Trophoblast cell (in vitro differentiated cells and primary cell): ENCODE results near the gene CAP1.
A peak's percentile ranks its signal among the peaks of the same experiment; 100 is the strongest.

Source experiments
- DNase-seq, 2 donors: peaks; one replicate each; pipeline ENCODE4 v3.0.0-alpha.2; 2016
- H2AFZ ChIP-seq: 2 replicates; pipeline ENCODE4 v1.6.1; 2013; ENCODE audit warnings: low read length, moderate library complexity, mild to moderate bottlenecking; ENCODE audit not compliant: insufficient read depth, poor library complexity
- H2AK5ac ChIP-seq: 2 replicates; pipeline ENCODE4 v1.6.1; 2013; ENCODE audit warnings: mild to moderate bottlenecking, low read length
- H2BK120ac ChIP-seq: 2 replicates; pipeline ENCODE4 v1.6.1; 2013; ENCODE audit warnings: low read length, mild to moderate bottlenecking, moderate library complexity; ENCODE audit not compliant: insufficient read depth, poor library complexity
- H2BK12ac ChIP-seq: 2 replicates; pipeline ENCODE4 v1.6.1; 2013; ENCODE audit warnings: mild to moderate bottlenecking, low read length, moderate library complexity
- H2BK5ac ChIP-seq: 2 replicates; pipeline ENCODE4 v1.6.1; 2013; ENCODE audit warnings: low read length, low read depth, moderate library complexity, mild to moderate bottlenecking; ENCODE audit not compliant: poor library complexity
- H3K14ac ChIP-seq: 2 replicates; pipeline ENCODE4 v1.6.1; 2013; ENCODE audit warnings: mild to moderate bottlenecking, low read length
- H3K18ac ChIP-seq: 2 replicates; pipeline ENCODE4 v1.6.1; 2013; ENCODE audit warnings: mild to moderate bottlenecking, low read length
- H3K23ac ChIP-seq: 2 replicates; pipeline ENCODE4 v1.6.1; 2013; ENCODE audit warnings: low read length
- H3K27ac ChIP-seq: 2 replicates; pipeline ENCODE4 v1.5.1; 2013; ENCODE audit warnings: low read depth, mild to moderate bottlenecking, inconsistent platforms, low read length, moderate library complexity
- H3K27me3 ChIP-seq: 2 replicates; pipeline ENCODE4 v1.6.1; 2013; ENCODE audit warnings: inconsistent platforms, mild to moderate bottlenecking, low read length, moderate library complexity; ENCODE audit not compliant: insufficient read depth
- H3K36me3 ChIP-seq, 2 experiments: 1 replicate in 1 of 2; 2 replicates in 1 of 2; pipeline ENCODE4 v1.6.1; 2013; ENCODE audit warnings: low read length in 2 of 2, mild to moderate bottlenecking in 2 of 2, moderate library complexity in 1 of 2; ENCODE audit not compliant: insufficient read depth in 2 of 2, control insufficient read depth in 1 of 2
- H3K4ac ChIP-seq: 2 replicates; pipeline ENCODE4 v1.6.1; 2013; ENCODE audit warnings: low read depth, mild to moderate bottlenecking, low read length, moderate library complexity
- H3K4me1 ChIP-seq, 2 experiments: 1 replicate in 1 of 2; 2 replicates in 1 of 2; pipeline ENCODE4 v1.6.1; 2013; ENCODE audit warnings: low read length in 2 of 2, mild to moderate bottlenecking in 2 of 2, moderate library complexity in 1 of 2; ENCODE audit not compliant: insufficient read depth in 2 of 2, control insufficient read depth in 1 of 2
- H3K4me2 ChIP-seq: 2 replicates; pipeline ENCODE4 v1.6.1; 2013; ENCODE audit warnings: inconsistent platforms, mild to moderate bottlenecking, low read length, moderate library complexity
- H3K4me3 ChIP-seq: 2 replicates; pipeline ENCODE4 v1.5.1; 2013; ENCODE audit warnings: mild to moderate bottlenecking, low read depth, low read length, inconsistent platforms
- H3K79me1 ChIP-seq: one replicate; pipeline ENCODE4 v1.6.1; 2013; ENCODE audit warnings: low read length
- H3K79me2 ChIP-seq: 2 replicates; pipeline ENCODE4 v1.6.1; 2013; ENCODE audit warnings: low read length, mild to moderate bottlenecking; ENCODE audit not compliant: control insufficient read depth, insufficient read depth, poor library complexity
- H3K9ac ChIP-seq: 2 replicates; pipeline ENCODE4 v1.6.1; 2013; ENCODE audit warnings: mild to moderate bottlenecking, low read length
- H3K9me3 ChIP-seq: 2 replicates; pipeline ENCODE4 v1.6.1; 2013; ENCODE audit warnings: low read depth, mild to moderate bottlenecking, control low read depth, inconsistent platforms, low read length; ENCODE audit not compliant: insufficient read depth
- H4K12ac ChIP-seq: 2 replicates; pipeline ENCODE4 v1.6.1; 2013; ENCODE audit warnings: low read depth, mild to moderate bottlenecking, low read length, moderate library complexity
- H4K8ac ChIP-seq: 2 replicates; pipeline ENCODE4 v1.6.1; 2013; ENCODE audit warnings: low read depth, mild to moderate bottlenecking, low read length, moderate library complexity
- H4K91ac ChIP-seq: one replicate; pipeline ENCODE4 v1.6.1; 2013; ENCODE audit warnings: low read depth, mild to moderate bottlenecking, low read length, moderate library complexity
- WGBS: extraction: QIAGEN DNeasy Blood & Tissue Kit; methylation state at CpG from one replicate; pipeline ENCODE4 v1.1.7; 2013; ENCODE audit warnings: missing lambda C conversion rate; ENCODE audit not compliant: insufficient read length, insufficient coverage; ENCODE audit errors: extremely low coverage; 5-methylcytosine and 5-hydroxymethylcytosine counted together

CAP1 gene

DNA sequence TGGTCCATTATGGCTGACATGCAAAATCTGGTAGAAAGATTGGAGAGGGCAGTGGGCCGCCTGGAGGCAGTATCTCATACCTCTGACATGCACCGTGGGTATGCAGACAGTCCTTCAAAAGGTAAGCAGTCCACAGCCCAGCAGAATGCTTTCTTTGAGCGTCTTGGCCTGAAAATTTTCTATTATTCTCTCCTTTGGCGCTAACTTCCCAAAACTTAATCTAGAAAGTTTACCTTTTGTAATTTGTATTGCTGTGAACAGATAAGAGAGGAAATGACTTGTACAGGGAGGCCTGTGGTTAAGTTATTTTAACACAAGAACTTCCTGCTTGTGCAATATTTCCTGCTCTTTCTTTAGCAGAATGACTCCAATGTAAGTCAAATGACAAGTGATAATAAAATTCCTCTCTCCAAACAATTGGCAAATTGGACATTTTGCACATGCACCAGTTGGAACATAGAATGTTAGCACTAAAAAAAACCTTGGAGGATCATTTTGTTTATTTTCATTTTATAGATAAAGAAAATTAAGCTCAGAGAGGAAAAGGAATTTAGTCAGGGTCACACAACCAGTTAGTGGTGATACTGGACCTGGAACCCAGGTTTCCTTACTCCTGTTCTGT, 18.9 kb downstream of the CAP1 start:
- no peak overlapping the region for H2BK120ac ChIP-seq
- no peaks in the 10 kb centered on the region for H3K79me1 ChIP-seq
- H2BK12ac ChIP-seq, result no peak overlapping the region
- H3K18ac ChIP-seq, result no peak overlapping the region
- H3K27ac ChIP-seq, result no peak overlapping the region
- H3K4me2 ChIP-seq, result no peak overlapping the region
- no peak overlapping the region for H3K4ac ChIP-seq
- no peak overlapping the region for H2AFZ ChIP-seq
- no peak overlapping the region for H2BK5ac ChIP-seq
- H3K9ac ChIP-seq, result no peak overlapping the region
- H3K79me2 ChIP-seq, result peaks cover 3% of the 10 kb centered on the region
- no peak overlapping the region for H4K12ac ChIP-seq
- H4K91ac ChIP-seq, result no peak overlapping the region
- H3K23ac ChIP-seq, result no peak overlapping the region
- DNase-seq, result peak; percentile 56 to 65
- no peak overlapping the region for H3K4me3 ChIP-seq
- H3K14ac ChIP-seq, result no peak overlapping the region
- H3K27me3 ChIP-seq, result no peaks in the 10 kb centered on the region
- no peak overlapping the region for H4K8ac ChIP-seq
- H2AK5ac ChIP-seq, result no peak overlapping the region
- H3K9me3 ChIP-seq, result no peaks in the 10 kb centered on the region
- H3K36me3 ChIP-seq, result peaks cover 14 to 46% of the 10 kb centered on the region in 2 experiments
- WGBS, result no CpG with 5 or more reads among the region's 4 CpGs
- peaks cover 0 to 2% of the 10 kb centered on the region in 2 experiments for H3K4me1 ChIP-seq

GRCh38 chr1:40059960-40060750, 19.6 kb downstream of the CAP1 start:
- H3K4ac ChIP-seq, result no peak overlapping the region
- H3K9me3 ChIP-seq, result no peaks in the 10 kb centered on the region
- H4K8ac ChIP-seq, result no peak overlapping the region
- no peak overlapping the region for H2BK12ac ChIP-seq
- H4K91ac ChIP-seq, result no peak overlapping the region
- H3K79me2 ChIP-seq, result peaks cover 3% of the 10 kb centered on the region
- no peak overlapping the region for H3K4me3 ChIP-seq
- H3K27me3 ChIP-seq, result no peaks in the 10 kb centered on the region
- no peak overlapping the region for H3K4me2 ChIP-seq
- peaks cover 17 to 51% of the 10 kb centered on the region in 2 experiments for H3K36me3 ChIP-seq
- H3K27ac ChIP-seq, result no peak overlapping the region
- no peak overlapping the region for H3K18ac ChIP-seq
- H3K9ac ChIP-seq, result no peak overlapping the region
- peaks cover 0 to 2% of the 10 kb centered on the region in 2 experiments for H3K4me1 ChIP-seq
- H2AFZ ChIP-seq, result no peak overlapping the region
- no CpG with 5 or more reads among the region's 7 CpGs for WGBS
- H3K79me1 ChIP-seq, result no peaks in the 10 kb centered on the region
- H4K12ac ChIP-seq, result no peak overlapping the region
- H2BK5ac ChIP-seq, result no peak overlapping the region
- H3K23ac ChIP-seq, result no peak overlapping the region
- H3K14ac ChIP-seq, result no peak overlapping the region
- H2BK120ac ChIP-seq, result no peak overlapping the region
- no peak for DNase-seq
- no peak overlapping the region for H2AK5ac ChIP-seq

- no peaks in the 10 kb centered on the region for H3K27me3 ChIP-seq
- no peak overlapping the region for H3K18ac ChIP-seq
- no peak overlapping the region for H2BK12ac ChIP-seq
- H3K9ac ChIP-seq, result no peak overlapping the region
- no peaks in the 10 kb centered on the region for H3K4me1 ChIP-seq
- H3K79me1 ChIP-seq, result no peaks in the 10 kb centered on the region
- no peak overlapping the region for H4K12ac ChIP-seq
- no peak overlapping the region for H2AFZ ChIP-seq
- no peak overlapping the region for H3K27ac ChIP-seq
- H2BK5ac ChIP-seq, result no peak overlapping the region
- no peaks in the 10 kb centered on the region for H3K79me2 ChIP-seq
- no CpG with 5 or more reads among the region's 2 CpGs for WGBS
- no peak for DNase-seq
- no peaks in the 10 kb centered on the region for H3K9me3 ChIP-seq
- no peak overlapping the region for H2BK120ac ChIP-seq
- H3K23ac ChIP-seq, result no peak overlapping the region
- H3K4ac ChIP-seq, result no peak overlapping the region
- peaks cover 29 to 65% of the 10 kb centered on the region in 2 experiments for H3K36me3 ChIP-seq
- H3K4me3 ChIP-seq, result no peak overlapping the region
- no peak overlapping the region for H3K14ac ChIP-seq
- no peak overlapping the region for H2AK5ac ChIP-seq
- no peak overlapping the region for H4K8ac ChIP-seq
- no peak overlapping the region for H3K4me2 ChIP-seq
- H4K91ac ChIP-seq, result no peak overlapping the region
These were observed 24.4 kb downstream of the CAP1 start for GRCh38 chr1:40064797-40065499.

DNA sequence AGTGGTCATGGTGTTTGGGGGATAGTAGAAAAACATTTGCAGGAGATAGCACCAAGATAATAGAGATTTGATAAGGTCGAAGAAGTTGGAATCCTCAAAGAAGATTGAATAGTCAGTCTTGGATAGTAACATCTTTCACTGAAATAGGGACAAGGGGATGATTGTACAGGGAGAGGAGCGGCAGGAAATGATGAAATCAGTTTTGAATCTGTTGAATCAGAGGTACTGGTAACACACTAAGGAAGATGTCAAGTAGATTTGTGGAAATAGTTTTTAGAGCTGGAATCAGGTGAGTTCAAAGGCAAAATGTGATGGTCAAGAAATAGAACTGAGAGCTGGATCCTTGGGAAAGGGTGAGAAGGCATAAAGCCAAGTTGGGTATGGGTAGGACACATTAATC, 26.5 kb downstream of the CAP1 start:
- Histone ChIP-seq H3K4me1 (no peaks in the 10 kb centered on the region), H3K23ac (no peak overlapping the region), H3K27ac (no peak overlapping the region), H3K4me2 (no peak overlapping the region), H3K14ac (no peak overlapping the region), H3K9ac (no peak overlapping the region), H3K4ac (no peak overlapping the region), H4K8ac (no peak overlapping the region), H3K79me1 (no peaks in the 10 kb centered on the region), H3K18ac (no peak overlapping the region), H3K79me2 (no peaks in the 10 kb centered on the region), H2AK5ac (no peak overlapping the region), H2BK120ac (no peak overlapping the region), H3K9me3 (no peaks in the 10 kb centered on the region), H2BK12ac (no peak overlapping the region), H4K12ac (no peak overlapping the region), H4K91ac (no peak overlapping the region), H2AFZ (no peak overlapping the region), H2BK5ac (no peak overlapping the region), H3K27me3 (no peaks in the 10 kb centered on the region), H3K36me3 (peaks cover 35 to 70% of the 10 kb centered on the region in 2 experiments), H3K4me3 (no peak overlapping the region)
- DNase-seq, result no peak
- WGBS, result no CpG with 5 or more reads among the region's 2 CpGs
